K562 (cell line): Measurements from ENCODE around the gene FCER2.

Experiments used
- CEBPB ChIP-seq: fragments of 450-650 bp; IDR thresholded peaks from 2 replicates; pipeline ENCODE4 v1.6.1; 2016; ENCODE audit warnings: missing genetic modification characterization, missing compliant biosample characterization
- CTCF ChIP-seq, 3 experiments: IDR thresholded peaks in 2 of 3; conservative IDR thresholded peaks in 1 of 3; 2 replicates each; pipeline ENCODE4 v1.5.1; 2011 to 2012; ENCODE audit warnings: low read length in 3 of 3, mild to moderate bottlenecking in 3 of 3, control low read depth in 2 of 3, improper control_type of control experiment in 1 of 3, inconsistent platforms in 1 of 3, low read depth in 1 of 3, mixed read lengths in 1 of 3, moderate library complexity in 1 of 3; ENCODE audit not compliant: insufficient read depth in 2 of 3
- MAZ ChIP-seq, 2 experiments: fragments of 450-650 bp in 1 of 2; sonication (generic) in 1 of 2; formaldehyde crosslinking; IDR thresholded peaks in 1 of 2; conservative IDR thresholded peaks in 1 of 2; 2 replicates each; pipeline versions ENCODE4 v1.4.0 to v1.5.0; 2020; ENCODE audit warnings: mild to moderate bottlenecking in 1 of 2, missing genetic modification reagents in 1 of 2
- MYBL2 ChIP-seq, 2 experiments: fragments of 450-650 bp in 1 of 2; sonication (generic) in 1 of 2; formaldehyde crosslinking in 1 of 2; IDR thresholded peaks; 2 replicates each; pipeline versions ENCODE4 v1.6.1 to v1.8.1; 2017 to 2022; ENCODE audit warnings: borderline replicate concordance in 1 of 2, inconsistent platforms in 1 of 2, low read depth in 1 of 2, mild to moderate bottlenecking in 1 of 2, missing genetic modification reagents in 1 of 2, moderate library complexity in 1 of 2
- POLR2A ChIP-seq: fragments of 450-650 bp; conservative IDR thresholded peaks from 2 replicates; pipeline ENCODE4 v1.6.1; 2016
- POLR2AphosphoS5 ChIP-seq: IDR thresholded peaks from 2 replicates; pipeline ENCODE4 v1.6.1; 2011; ENCODE audit warnings: mild to moderate bottlenecking, low read depth, low read length, moderate library complexity; ENCODE audit not compliant: control insufficient read depth, insufficient read depth
- POLR2G ChIP-seq: fragments of 200-400 bp; formaldehyde crosslinking; IDR thresholded peaks from 2 replicates; pipeline ENCODE4 v1.6.1; 2017; ENCODE audit warnings: low read depth, mild to moderate bottlenecking, antibody characterized with exemption, low read length, moderate library complexity
- REST ChIP-seq, 2 experiments: fragments of 450-650 bp; formaldehyde crosslinking in 1 of 2; IDR thresholded peaks; 2 replicates each; pipeline versions ENCODE4 v1.4.0 to v1.6.1; 2014 to 2020; ENCODE audit warnings: mild to moderate bottlenecking in 2 of 2, borderline replicate concordance in 1 of 2, low read depth in 1 of 2
- RFX5 ChIP-seq: IDR thresholded peaks from 2 replicates; pipeline ENCODE4 v1.6.1; 2011; ENCODE audit warnings: low read depth, mild to moderate bottlenecking, improper control_type of control experiment, low read length
- SP2 ChIP-seq: IDR thresholded peaks from 2 replicates; pipeline ENCODE4 v1.6.1; 2011; ENCODE audit warnings: mild to moderate bottlenecking, low read depth, low read length, moderate library complexity; ENCODE audit not compliant: poor library complexity, severe bottlenecking; ENCODE audit errors: extremely low read depth
- TEAD1 ChIP-seq, 2 experiments: fragments of 450-650 bp in 1 of 2; sonication (generic) in 1 of 2; formaldehyde crosslinking; IDR thresholded peaks; 2 replicates each; pipeline versions ENCODE4 v1.4.0 to v1.8.0; 2020 to 2022; ENCODE audit warnings: mild to moderate bottlenecking in 2 of 2, missing genetic modification reagents in 1 of 2
- XRCC5 ChIP-seq: fragments of 200-400 bp; formaldehyde crosslinking; IDR thresholded peaks from 2 replicates; pipeline ENCODE4 v1.6.1; 2017; ENCODE audit warnings: low read depth, mild to moderate bottlenecking, low read length
- ZNF436 ChIP-seq: fragments of 250-450, 450-650 bp; sonication (Bioruptor Pico); formaldehyde crosslinking; IDR thresholded peaks from 2 replicates; pipeline ENCODE4 v1.7.0; 2020; ENCODE audit warnings: mild to moderate bottlenecking
- ZNF780A ChIP-seq: fragments of 250-450 bp; sonication (Bioruptor Pico); IDR thresholded peaks from 2 replicates; pipeline ENCODE4 v1.5.0; 2021; ENCODE audit warnings: mild to moderate bottlenecking

- no peak for TF ChIP-seq SP2
- no peak for TF ChIP-seq TEAD1 (CRISPR knock-in tag; IDR thresholded peaks at IDR 0.05)
- TF ChIP-seq CEBPB (tag), result no peak
- no peak for TF ChIP-seq POLR2A
- no peak for TF ChIP-seq POLR2AphosphoS5
- TF ChIP-seq RFX5, result no peak
- no peak for TF ChIP-seq ZNF780A (CRISPR knock-in tag)
- no peak for TF ChIP-seq REST (IDR thresholded peaks at IDR 0.05; ENCODE audit: borderline replicate concordance)
- TF ChIP-seq REST (CRISPR knock-in tag; IDR thresholded peaks at IDR 0.05; ENCODE audit: low read depth), result no peak
- no peak for TF ChIP-seq XRCC5
- TF ChIP-seq POLR2G, result no peak
- no peak for TF ChIP-seq CTCF (IDR thresholded peaks at IDR 0.05 in 2 of 3, conservative IDR thresholded peaks at IDR 0.05 in 1 of 3; ENCODE audit: insufficient read depth in 2 of 3, low read depth in 1 of 3, low read length in 3 of 3)
- no peak for TF ChIP-seq MAZ (CRISPR knock-in tag; conservative IDR thresholded peaks at IDR 0.05 in 1 of 2, IDR thresholded peaks at IDR 0.05 in 1 of 2)
- no peak for TF ChIP-seq ZNF436
- no peak for TF ChIP-seq MYBL2 (IDR thresholded peaks at IDR 0.05; ENCODE audit: low read depth)
- TF ChIP-seq MYBL2 (CRISPR knock-in tag; IDR thresholded peaks at IDR 0.05; ENCODE audit: borderline replicate concordance), result no peak
Measured at GRCh38 chr19:7742991-7743390, 41.1 kb upstream of the FCER2 start.
